ENCODE data around the gene MALAT1. TPM values are rescaled to one million over a fixed set of nuclear protein-coding genes. Genes with fewer than 3 reads are reported as not detected.
A peak's percentile ranks its signal among the peaks of the same experiment; 100 is the strongest.
"Not testable (repeated sequence)": the region's sequence is repeated elsewhere in the genome, so short reads cannot be mapped to it uniquely, and the experiment has no call there.

The MALAT1 gene
- total RNA-seq, 1 donor from 2014 or later: 8,332 TPM

DNA sequence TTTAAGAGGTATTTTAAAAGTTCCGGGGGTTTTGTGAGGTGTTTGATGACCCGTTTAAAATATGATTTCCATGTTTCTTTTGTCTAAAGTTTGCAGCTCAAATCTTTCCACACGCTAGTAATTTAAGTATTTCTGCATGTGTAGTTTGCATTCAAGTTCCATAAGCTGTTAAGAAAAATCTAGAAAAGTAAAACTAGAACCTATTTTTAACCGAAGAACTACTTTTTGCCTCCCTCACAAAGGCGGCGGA lies 193 bp upstream of the MALAT1 start:
- no peak for DNase-seq

DNA sequence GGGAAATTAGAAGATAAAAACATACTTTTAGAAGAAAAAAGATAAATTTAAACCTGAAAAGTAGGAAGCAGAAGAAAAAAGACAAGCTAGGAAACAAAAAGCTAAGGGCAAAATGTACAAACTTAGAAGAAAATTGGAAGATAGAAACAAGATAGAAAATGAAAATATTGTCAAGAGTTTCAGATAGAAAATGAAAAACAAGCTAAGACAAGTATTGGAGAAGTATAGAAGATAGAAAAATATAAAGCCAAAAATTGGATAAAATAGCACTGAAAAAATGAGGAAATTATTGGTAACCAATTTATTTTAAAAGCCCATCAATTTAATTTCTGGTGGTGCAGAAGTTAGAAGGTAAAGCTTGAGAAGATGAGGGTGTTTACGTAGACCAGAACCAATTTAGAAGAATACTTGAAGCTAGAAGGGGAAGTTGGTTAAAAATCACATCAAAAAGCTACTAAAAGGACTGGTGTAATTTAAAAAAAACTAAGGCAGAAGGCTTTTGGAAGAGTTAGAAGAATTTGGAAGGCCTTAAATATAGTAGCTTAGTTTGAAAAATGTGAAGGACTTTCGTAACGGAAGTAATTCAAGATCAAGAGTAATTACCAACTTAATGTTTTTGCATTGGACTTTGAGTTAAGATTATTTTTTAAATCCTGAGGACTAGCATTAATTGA lies 1.0 kb downstream of the MALAT1 start:
- no peak for DNase-seq

- DNase-seq: peak; percentile 51
Observed at GRCh38 chr11:65500387-65501185, 1.7 kb downstream of the MALAT1 start.

DNA sequence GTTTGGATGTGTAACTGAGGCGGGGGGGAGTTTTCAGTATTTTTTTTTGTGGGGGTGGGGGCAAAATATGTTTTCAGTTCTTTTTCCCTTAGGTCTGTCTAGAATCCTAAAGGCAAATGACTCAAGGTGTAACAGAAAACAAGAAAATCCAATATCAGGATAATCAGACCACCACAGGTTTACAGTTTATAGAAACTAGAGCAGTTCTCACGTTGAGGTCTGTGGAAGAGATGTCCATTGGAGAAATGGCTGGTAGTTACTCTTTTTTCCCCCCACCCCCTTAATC lies 2.3 kb downstream of the MALAT1 start:
- peak; percentile 31 for DNase-seq

DNA sequence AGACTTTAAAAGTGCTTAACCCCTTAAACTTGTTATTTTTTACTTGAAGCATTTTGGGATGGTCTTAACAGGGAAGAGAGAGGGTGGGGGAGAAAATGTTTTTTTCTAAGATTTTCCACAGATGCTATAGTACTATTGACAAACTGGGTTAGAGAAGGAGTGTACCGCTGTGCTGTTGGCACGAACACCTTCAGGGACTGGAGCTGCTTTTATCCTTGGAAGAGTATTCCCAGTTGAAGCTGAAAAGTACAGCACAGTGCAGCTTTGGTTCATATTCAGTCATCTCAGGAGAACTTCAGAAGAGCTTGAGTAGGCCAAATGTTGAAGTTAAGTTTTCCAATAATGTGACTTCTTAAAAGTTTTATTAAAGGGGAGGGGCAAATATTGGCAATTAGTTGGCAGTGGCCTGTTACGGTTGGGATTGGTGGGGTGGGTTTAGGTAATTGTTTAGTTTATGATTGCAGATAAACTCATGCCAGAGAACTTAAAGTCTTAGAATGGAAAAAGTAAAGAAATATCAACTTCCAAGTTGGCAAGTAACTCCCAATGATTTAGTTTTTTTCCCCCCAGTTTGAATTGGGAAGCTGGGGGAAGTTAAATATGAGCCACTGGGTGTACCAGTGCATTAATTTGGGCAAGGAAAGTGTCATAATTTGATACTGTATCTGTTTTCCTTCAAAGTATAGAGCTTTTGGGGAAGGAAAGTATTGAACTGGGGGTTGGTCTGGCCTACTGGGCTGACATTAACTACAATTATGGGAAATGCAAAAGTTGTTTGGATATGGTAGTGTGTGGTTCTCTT lies 2.8 kb downstream of the MALAT1 start:
- DNase-seq: peak; percentile 40

GRCh38 chr11:65502274-65502554 lies 3.4 kb downstream of the MALAT1 start:
- DNase-seq: no peak

DNA sequence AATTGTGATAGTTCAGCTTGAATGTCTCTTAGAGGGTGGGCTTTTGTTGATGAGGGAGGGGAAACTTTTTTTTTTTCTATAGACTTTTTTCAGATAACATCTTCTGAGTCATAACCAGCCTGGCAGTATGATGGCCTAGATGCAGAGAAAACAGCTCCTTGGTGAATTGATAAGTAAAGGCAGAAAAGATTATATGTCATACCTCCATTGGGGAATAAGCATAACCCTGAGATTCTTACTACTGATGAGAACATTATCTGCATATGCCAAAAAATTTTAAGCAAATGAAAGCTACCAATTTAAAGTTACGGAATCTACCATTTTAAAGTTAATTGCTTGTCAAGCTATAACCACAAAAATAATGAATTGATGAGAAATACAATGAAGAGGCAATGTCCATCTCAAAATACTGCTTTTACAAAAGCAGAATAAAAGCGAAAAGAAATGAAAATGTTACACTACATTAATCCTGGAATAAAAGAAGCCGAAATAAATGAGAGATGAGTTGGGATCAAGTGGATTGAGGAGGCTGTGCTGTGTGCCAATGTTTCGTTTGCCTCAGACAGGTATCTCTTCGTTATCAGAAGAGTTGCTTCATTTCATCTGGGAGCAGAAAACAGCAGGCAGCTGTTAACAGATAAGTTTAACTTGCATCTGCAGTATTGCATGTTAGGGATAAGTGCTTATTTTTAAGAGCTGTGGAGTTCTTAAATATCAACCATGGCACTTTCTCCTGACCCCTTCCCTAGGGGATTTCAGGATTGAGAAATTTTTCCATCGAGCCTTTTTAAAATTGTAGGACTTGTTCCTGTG lies 3.9 kb downstream of the MALAT1 start:
- DNase-seq: peak; percentile 60

- DNase-seq: peak; percentile 27
Observed at GRCh38 chr11:65503368-65503948, 4.6 kb downstream of the MALAT1 start.

DNA sequence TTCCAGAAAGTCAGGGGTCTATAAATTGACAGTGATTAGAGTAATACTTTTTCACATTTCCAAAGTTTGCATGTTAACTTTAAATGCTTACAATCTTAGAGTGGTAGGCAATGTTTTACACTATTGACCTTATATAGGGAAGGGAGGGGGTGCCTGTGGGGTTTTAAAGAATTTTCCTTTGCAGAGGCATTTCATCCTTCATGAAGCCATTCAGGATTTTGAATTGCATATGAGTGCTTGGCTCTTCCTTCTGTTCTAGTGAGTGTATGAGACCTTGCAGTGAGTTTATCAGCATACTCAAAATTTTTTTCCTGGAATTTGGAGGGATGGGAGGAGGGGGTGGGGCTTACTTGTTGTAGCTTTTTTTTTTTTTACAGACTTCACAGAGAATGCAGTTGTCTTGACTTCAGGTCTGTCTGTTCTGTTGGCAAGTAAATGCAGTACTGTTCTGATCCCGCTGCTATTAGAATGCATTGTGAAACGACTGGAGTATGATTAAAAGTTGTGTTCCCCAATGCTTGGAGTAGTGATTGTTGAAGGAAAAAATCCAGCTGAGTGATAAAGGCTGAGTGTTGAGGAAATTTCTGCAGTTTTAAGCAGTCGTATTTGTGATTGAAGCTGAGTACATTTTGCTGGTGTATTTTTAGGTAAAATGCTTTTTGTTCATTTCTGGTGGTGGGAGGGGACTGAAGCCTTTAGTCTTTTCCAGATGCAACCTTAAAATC lies 5.3 kb downstream of the MALAT1 start:
- DNase-seq: peak; percentile 54

DNA sequence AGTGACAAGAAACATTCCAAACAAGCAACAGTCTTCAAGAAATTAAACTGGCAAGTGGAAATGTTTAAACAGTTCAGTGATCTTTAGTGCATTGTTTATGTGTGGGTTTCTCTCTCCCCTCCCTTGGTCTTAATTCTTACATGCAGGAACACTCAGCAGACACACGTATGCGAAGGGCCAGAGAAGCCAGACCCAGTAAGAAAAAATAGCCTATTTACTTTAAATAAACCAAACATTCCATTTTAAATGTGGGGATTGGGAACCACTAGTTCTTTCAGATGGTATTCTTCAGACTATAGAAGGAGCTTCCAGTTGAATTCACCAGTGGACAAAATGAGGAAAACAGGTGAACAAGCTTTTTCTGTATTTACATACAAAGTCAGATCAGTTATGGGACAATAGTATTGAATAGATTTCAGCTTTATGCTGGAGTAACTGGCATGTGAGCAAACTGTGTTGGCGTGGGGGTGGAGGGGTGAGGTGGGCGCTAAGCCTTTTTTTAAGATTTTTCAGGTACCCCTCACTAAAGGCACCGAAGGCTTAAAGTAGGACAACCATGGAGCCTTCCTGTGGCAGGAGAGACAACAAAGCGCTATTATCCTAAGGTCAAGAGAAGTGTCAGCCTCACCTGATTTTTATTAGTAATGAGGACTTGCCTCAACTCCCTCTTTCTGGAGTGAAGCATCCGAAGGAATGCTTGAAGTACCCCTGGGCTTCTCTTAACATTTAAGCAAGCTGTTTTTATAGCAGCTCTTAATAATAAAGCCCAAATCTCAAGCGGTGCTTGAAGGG lies 6.0 kb downstream of the MALAT1 start:
- peak; percentile 34 for DNase-seq

DNA sequence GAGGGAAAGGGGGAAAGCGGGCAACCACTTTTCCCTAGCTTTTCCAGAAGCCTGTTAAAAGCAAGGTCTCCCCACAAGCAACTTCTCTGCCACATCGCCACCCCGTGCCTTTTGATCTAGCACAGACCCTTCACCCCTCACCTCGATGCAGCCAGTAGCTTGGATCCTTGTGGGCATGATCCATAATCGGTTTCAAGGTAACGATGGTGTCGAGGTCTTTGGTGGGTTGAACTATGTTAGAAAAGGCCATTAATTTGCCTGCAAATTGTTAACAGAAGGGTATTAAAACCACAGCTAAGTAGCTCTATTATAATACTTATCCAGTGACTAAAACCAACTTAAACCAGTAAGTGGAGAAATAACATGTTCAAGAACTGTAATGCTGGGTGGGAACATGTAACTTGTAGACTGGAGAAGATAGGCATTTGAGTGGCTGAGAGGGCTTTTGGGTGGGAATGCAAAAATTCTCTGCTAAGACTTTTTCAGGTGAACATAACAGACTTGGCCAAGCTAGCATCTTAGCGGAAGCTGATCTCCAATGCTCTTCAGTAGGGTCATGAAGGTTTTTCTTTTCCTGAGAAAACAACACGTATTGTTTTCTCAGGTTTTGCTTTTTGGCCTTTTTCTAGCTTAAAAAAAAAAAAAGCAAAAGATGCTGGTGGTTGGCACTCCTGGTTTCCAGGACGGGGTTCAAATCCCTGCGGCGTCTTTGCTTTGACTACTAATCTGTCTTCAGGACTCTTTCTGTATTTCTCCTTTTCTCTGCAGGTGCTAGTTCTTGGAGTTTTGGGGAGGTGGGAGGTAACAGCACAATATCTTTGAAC lies 6.8 kb downstream of the MALAT1 start:
- peak; percentile 36 for DNase-seq

DNA sequence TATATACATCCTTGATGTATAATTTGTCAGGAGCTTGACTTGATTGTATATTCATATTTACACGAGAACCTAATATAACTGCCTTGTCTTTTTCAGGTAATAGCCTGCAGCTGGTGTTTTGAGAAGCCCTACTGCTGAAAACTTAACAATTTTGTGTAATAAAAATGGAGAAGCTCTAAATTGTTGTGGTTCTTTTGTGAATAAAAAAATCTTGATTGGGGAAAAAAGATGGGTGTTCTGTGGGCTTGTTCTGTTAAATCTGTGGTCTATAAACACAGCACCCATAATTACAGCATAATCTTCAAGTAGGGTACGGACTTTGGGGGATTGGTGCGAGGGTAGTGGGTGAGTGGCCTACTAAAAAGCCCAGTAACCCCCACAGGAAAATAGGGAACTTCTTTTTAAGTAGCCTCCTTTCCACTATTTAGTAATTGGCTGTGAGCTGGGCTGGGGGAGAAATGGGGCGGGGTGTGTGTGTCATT lies 7.5 kb downstream of the MALAT1 start:
- no peak for DNase-seq

DNA sequence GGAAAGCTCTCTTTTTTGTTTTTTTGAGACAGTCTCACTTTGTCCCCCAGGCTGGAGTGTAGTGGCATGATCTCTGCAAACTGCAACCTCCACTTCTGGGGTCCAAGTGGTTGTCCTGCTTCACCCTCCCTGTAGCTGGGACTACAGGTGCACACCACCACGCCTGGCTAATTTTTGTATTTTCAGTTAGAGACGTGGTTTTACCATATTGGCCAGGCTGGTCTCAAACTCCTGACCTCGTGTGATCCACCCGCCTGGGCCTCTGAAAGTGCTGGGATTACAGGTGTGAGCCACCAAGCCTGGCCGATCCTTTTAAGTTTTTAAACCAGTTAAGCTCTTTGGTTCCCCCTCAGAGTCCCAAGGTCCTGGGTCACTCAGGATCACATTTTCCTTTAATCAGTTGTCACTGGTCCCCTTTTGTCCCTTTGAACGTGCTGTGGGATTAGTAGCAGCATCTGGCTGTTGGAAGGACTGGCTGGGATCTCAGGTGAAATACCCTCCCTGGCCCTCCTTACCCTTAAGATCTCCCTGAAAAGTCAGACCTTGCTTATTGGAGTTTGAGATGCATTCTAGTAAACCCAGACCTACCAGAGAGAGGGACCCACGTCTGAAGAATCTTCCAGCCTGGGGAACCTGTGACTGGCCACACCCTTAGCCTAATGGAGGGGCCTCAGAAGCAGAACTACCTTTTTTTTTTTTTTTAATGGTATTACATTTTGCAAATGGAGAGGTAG lies 8.1 kb downstream of the MALAT1 start:
- DNase-seq: no peak

DNA sequence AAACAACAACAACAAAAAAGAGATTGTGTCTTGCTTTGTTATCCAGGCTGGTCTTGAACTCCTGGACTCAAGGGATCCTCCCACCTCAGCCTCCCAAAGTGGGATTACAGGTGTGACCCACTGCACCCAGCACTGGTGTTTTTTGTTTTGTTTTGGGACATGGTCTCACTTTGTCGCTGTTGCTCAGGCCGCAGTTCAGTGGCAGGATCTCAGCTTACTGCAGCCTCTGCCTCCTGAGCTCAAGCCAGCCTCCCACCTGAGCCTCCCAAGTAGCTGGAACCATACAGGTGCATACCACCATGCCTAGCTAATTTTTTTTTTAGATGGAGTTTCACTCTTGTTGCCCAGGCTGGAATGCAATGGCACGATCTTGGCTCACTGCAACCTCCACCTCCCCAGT lies 13.5 kb downstream of the MALAT1 start:
- DNase-seq: not testable (repeated sequence)

DNA sequence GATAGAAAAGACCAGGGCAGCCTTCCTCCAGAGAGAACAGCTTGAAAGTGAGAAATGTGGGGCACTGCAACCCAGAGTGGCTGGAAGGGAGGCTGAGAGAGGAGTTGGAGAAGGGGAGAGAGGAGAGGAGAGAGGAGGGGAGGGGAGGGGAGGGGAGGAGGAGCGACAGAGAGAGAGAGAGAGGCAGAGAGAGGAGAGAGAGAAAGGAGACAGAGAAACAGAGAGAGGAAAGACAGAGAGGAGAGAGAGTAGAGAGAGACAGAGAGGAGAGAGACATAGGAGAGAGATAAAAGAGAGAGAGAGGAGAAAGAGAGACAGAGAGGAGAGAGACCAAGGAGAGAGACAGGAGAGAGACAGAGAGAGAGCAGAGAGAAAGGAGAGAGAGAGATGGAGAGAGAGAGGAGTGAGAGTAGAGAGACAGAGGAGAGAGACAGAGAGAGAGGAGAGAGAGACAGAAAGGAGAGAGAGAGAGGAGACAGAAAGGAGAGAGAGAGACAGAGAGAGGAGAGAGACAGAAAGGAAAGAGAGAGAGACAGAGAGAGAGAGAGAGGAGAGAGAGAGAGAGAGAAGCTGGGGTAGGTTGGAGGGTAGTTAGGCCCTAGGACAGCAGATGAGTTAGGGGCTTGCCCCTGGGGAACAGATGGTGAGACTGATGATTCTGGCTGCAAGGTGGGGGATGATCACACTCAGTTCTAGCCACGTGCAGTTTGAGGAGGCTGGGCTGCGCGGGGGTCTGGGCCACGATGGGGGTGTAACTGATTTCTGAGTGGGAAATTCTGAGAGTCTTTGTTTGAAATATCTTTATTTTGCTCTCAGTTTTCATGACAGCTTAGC lies 17.5 kb downstream of the MALAT1 start:
- no peak for DNase-seq

DNA sequence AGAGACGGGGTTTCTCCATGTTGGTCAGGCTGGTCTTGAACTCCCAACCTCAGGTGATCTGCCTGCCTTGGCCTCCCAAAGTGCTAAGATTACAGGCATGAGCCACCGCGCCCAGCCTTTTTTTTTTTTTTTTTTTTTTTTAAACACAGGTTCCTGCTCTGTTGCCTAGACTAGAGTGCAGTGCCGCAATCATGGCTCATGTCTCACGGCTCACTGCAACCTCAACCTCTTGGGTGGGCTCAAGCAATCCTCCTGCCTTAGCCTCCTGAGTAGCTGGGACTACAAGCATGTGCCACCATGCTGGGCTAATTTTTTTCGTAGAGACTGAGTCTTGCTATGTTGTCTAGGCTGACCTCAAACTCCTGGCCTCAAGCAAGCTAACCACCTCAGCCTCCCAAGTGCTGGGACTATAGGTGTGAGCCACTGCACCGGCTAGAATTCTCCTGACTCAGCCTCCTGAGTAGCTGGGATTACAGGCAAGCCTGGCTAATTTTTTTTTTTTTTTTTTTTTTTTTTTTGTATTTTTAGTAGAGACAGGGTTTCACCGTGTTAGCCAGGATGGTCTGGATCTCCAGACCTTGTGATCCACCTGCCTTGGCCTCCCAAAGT lies 20.2 kb downstream of the MALAT1 start:
- not testable (repeated sequence) for DNase-seq

DNA sequence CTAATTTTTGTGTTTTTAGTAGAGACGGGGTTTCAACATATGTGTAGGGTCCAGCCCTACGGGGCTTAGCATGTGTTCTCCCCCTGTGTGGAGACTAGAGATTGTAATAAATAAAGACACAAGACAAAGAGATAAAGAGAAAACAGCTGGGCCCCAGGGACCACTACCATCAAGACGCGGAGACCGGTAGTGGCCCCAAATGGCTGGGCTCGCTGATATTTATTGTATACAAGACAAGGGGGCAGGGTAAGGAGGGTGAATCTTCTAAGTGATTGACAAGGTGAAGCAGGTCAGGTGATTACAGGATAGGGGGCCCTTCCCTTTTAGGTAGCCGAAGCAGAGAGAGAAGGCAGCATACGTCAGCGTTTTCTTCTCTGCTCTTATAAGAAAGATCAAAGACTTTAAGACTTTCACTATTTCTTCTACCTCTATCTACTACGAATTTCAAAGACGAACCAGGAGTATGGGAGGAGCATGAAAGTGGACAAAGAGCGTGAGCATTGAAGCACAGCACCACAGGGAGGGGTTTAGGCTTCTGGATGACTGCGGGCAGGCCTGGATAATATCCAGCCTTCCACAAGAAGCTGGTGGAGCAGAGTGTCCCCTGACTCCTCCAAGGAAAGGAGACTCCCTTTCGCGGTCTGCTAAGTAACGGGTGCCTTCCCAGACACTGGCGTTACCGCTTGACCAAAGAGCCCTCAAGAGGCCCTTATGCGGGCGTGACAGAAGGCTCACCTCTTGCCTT lies 23.1 kb downstream of the MALAT1 start:
- DNase-seq: not testable (repeated sequence)
